T-cell (primary cell): ENCODE results near the gene BLM. TPM values are rescaled to one million over a fixed set of nuclear protein-coding genes. Genes with fewer than 3 reads are reported as not detected.
A peak's percentile ranks its signal among the peaks of the same experiment; 100 is the strongest.

Experiments
- ATAC-seq, 4 experiments: fragments of 200-7000 bp in 3 of 4; fragments of 150-1000 bp in 1 of 4; cut with Tn5 transposase; replicated peaks in 1 of 4; 1 replicate in 3 of 4; 2 replicates in 1 of 4; pipeline ENCODE4 v1.10.0; 2021; ENCODE audit warnings: moderate library complexity in 3 of 4, mild to moderate bottlenecking in 2 of 4, moderate number of reproducible peaks in 1 of 4
- CTCF ChIA-PET, 2 donors: fragments of 300-600 bp; sonication (Branson Sonifier 250); formaldehyde crosslinking; loops; one replicate each; lab custom pipeline; 2022; ENCODE audit warnings: antibody characterized with exemption in 2 of 2; lab: Charles Lee
- POLR2A ChIA-PET, 2 donors: fragments of 300-600 bp; sonication (Branson Sonifier 250); formaldehyde crosslinking; loops; one replicate each; lab custom pipeline; 2022; ENCODE audit warnings: antibody characterized with exemption in 2 of 2; lab: Charles Lee
- DNase-seq, 35 experiments: peaks; one replicate each; pipeline versions ENCODE4 v3.0.0 to v3.0.0-alpha.2; 2013 to 2023
- H3K27ac ChIP-seq: one replicate; pipeline ENCODE4 v1.5.1; 2013; ENCODE audit warnings: low read length
- H3K27me3 ChIP-seq, 2 experiments: replicated peaks in 1 of 2; 1 replicate in 1 of 2; 2 replicates in 1 of 2; pipeline versions ENCODE4 v1.6.1 to v1.7.0; 2013; ENCODE audit warnings: low read length in 1 of 2, mixed read lengths in 1 of 2; ENCODE audit not compliant: control insufficient read depth in 2 of 2, insufficient read depth in 2 of 2; ENCODE audit errors: extremely low read depth in 1 of 2
- H3K36me3 ChIP-seq, 2 donors: 1 replicate in 1 of 2; 2 replicates in 1 of 2; pipeline versions ENCODE4 v1.6.1 to v1.7.0; 2013; ENCODE audit warnings: low read length in 1 of 2; ENCODE audit not compliant: control insufficient read depth in 2 of 2, insufficient read depth in 1 of 2; ENCODE audit errors: extremely low read depth in 1 of 2
- H3K4me1 ChIP-seq, 2 experiments: 1 replicate in 1 of 2; 2 replicates in 1 of 2; pipeline versions ENCODE4 v1.6.1 to v1.7.0; 2013; ENCODE audit warnings: low read length in 2 of 2, mixed read lengths in 1 of 2; ENCODE audit not compliant: insufficient read depth in 2 of 2, control insufficient read depth in 1 of 2; ENCODE audit errors: extremely low read depth in 1 of 2
- H3K4me3 ChIP-seq, 2 donors: 1 replicate in 1 of 2; 2 replicates in 1 of 2; pipeline versions ENCODE4 v1.5.1 to v1.7.0; 2013; ENCODE audit warnings: mild to moderate bottlenecking in 2 of 2, low read length in 1 of 2, moderate library complexity in 1 of 2; ENCODE audit not compliant: control insufficient read depth in 1 of 2; ENCODE audit errors: extremely low read depth in 1 of 2
- H3K9me3 ChIP-seq: 2 replicates; pipeline ENCODE4 v1.7.0; 2013
- H3K27ac Mint-ChIP-seq, 2 donors: one replicate each; pipeline ENCODE4 v1.8.0; 2020 to 2021; ENCODE audit warnings: mild to moderate bottlenecking in 2 of 2, mixed read lengths in 2 of 2
- H3K27me3 Mint-ChIP-seq, 2 donors: one replicate each; pipeline ENCODE4 v1.8.0; 2021 to 2022; ENCODE audit warnings: mixed read lengths in 2 of 2
- H3K36me3 Mint-ChIP-seq: one replicate; pipeline ENCODE4 v1.8.0; 2021; ENCODE audit warnings: mixed read lengths
- H3K4me1 Mint-ChIP-seq, 3 donors: one replicate each; pipeline ENCODE4 v1.8.0; 2020 to 2022; ENCODE audit warnings: mixed read lengths in 3 of 3, mild to moderate bottlenecking in 1 of 3
- H3K4me3 Mint-ChIP-seq, 3 donors: one replicate each; pipeline ENCODE4 v1.8.0; 2020 to 2022; ENCODE audit warnings: mild to moderate bottlenecking in 3 of 3, mixed read lengths in 3 of 3, moderate library complexity in 3 of 3
- H3K9me3 Mint-ChIP-seq, 3 donors: one replicate each; pipeline ENCODE4 v1.8.0; 2020 to 2022; ENCODE audit warnings: mixed read lengths in 3 of 3
- WGBS: methylation state at CpG from one replicate; pipeline ENCODE4 v1.1.5; 2013; ENCODE audit warnings: missing lambda C conversion rate; ENCODE audit not compliant: insufficient coverage; 5-methylcytosine and 5-hydroxymethylcytosine counted together
- total RNA-seq, 35 experiments: library from RNA in 6 of 35; stranded (reverse) in 6 of 35; fragments of 120-200 nt in 1 of 35; gene quantifications; one replicate each; pipeline versions ENCODE4 v1.2.1 to v1.2.4 and lab custom pipeline; 2013 to 2026

Gene BLM
- total RNA-seq, 5 donors from 2014 or later (not counting 1 experiment from before 2014, with no cell fraction given), result 4.9 to 9.4 (median 6.2) TPM

- CTCF ChIA-PET, result no interaction called here
- POLR2A ChIA-PET, result no interaction called here
- peaks cover 7 to 13% (median 13%) of the 10 kb centered on the region in 3 donors for H3K4me1 Mint-ChIP-seq
Measured at GRCh38 chr15:90862487-90862886, 145.3 kb downstream of the BLM start.

GRCh38 chr15:90862964-90863778, 146.0 kb downstream of the BLM start:
- DNase-seq (no peak), ATAC-seq (no peak)
- 79% methylated on average over 3 of the region's 5 CpGs for WGBS
- Mint-ChIP-seq H3K27ac (peak overlapping the region in 1 of 2 donors; percentile 39), H3K4me1 (peaks cover 2 to 9% (median 7%) of the 10 kb centered on the region in 3 donors), H3K4me3 (no peak overlapping the region), H3K9me3 (no peaks in the 10 kb centered on the region), H3K36me3 (no peaks in the 10 kb centered on the region), H3K27me3 (no peaks in the 10 kb centered on the region)
- ChIA-PET CTCF (no interaction called here), POLR2A (no interaction called here)
- H3K27ac ChIP-seq, result no peak overlapping the region
- peaks cover 0 to 6% of the 10 kb centered on the region in 2 experiments for H3K4me1 ChIP-seq
- no peaks in the 10 kb centered on the region for H3K36me3 ChIP-seq
- no peaks in the 10 kb centered on the region for H3K9me3 ChIP-seq
- H3K4me3 ChIP-seq, result no peak overlapping the region
- H3K27me3 ChIP-seq, result no peaks in the 10 kb centered on the region

More at GRCh38 chr15:90862487-90862886, 145.3 kb downstream of the BLM start:
- Histone ChIP-seq H3K27ac (no peak overlapping the region), H3K27me3 (no peaks in the 10 kb centered on the region), H3K4me1 (peaks cover 0 to 13% of the 10 kb centered on the region in 2 experiments), H3K9me3 (no peaks in the 10 kb centered on the region), H3K4me3 (no peak overlapping the region), H3K36me3 (no peaks in the 10 kb centered on the region)
- Mint-ChIP-seq H3K4me3 (no peak overlapping the region), H3K27me3 (no peaks in the 10 kb centered on the region), H3K9me3 (no peaks in the 10 kb centered on the region), H3K27ac (no peak overlapping the region), H3K36me3 (no peaks in the 10 kb centered on the region)
- DNase-seq, result no peak
- WGBS, result no CpG with 5 or more reads among the region's 6 CpGs
- ATAC-seq, result no peak

GRCh38 chr15:90863987-90864386, 146.8 kb downstream of the BLM start:
- H3K4me1 Mint-ChIP-seq, result peaks cover 7 to 12% (median 8%) of the 10 kb centered on the region in 3 donors
- Histone ChIP-seq H3K4me3 (no peak overlapping the region), H3K4me1 (peaks cover 0 to 9% of the 10 kb centered on the region in 2 experiments), H3K27me3 (no peaks in the 10 kb centered on the region), H3K36me3 (no peaks in the 10 kb centered on the region), H3K27ac (no peak overlapping the region), H3K9me3 (no peaks in the 10 kb centered on the region)
- POLR2A ChIA-PET, result no interaction called here
- no peak for DNase-seq
- CTCF ChIA-PET, result no interaction called here
- no peak overlapping the region for H3K27ac Mint-ChIP-seq
- no peaks in the 10 kb centered on the region for H3K27me3 Mint-ChIP-seq
- 71% methylated on average over 3 of the region's 4 CpGs for WGBS
- no peak for ATAC-seq
- no peak overlapping the region for H3K4me3 Mint-ChIP-seq
- no peaks in the 10 kb centered on the region for H3K9me3 Mint-ChIP-seq
- no peaks in the 10 kb centered on the region for H3K36me3 Mint-ChIP-seq

GRCh38 chr15:90864507-90864906, 147.4 kb downstream of the BLM start:
- Mint-ChIP-seq H3K9me3 (no peaks in the 10 kb centered on the region), H3K36me3 (no peaks in the 10 kb centered on the region), H3K4me3 (no peak overlapping the region), H3K4me1 (peaks cover 10 to 13% (median 11%) of the 10 kb centered on the region in 3 donors), H3K27ac (no peak overlapping the region), H3K27me3 (no peaks in the 10 kb centered on the region)
- WGBS, result 91% methylated on average over 9 of the region's 10 CpGs
- ATAC-seq (no peak), DNase-seq (no peak)
- Histone ChIP-seq H3K4me3 (no peak overlapping the region), H3K9me3 (no peaks in the 10 kb centered on the region), H3K4me1 (peaks cover 0 to 11% of the 10 kb centered on the region in 2 experiments), H3K27me3 (no peaks in the 10 kb centered on the region), H3K27ac (no peak overlapping the region), H3K36me3 (no peaks in the 10 kb centered on the region)
- CTCF ChIA-PET, result no interaction called here
- POLR2A ChIA-PET, result interaction anchor here in 1 of 2 donors (0.7 kb wide), 1 partner anchor 292 kb away, joined by 4 read pairs; no protein-coding TSS in a partner anchor

GRCh38 chr15:90865702-90866101, 148.6 kb downstream of the BLM start:
- no peaks in the 10 kb centered on the region for H3K9me3 ChIP-seq
- peaks cover 4 to 19% of the 10 kb centered on the region in 2 experiments for H3K4me1 ChIP-seq
- no peak overlapping the region for H3K4me3 ChIP-seq
- CTCF ChIA-PET, result no interaction called here
- Mint-ChIP-seq H3K27ac (no peak overlapping the region), H3K4me3 (no peak overlapping the region), H3K4me1 (peaks cover 19 to 23% (median 23%) of the 10 kb centered on the region in 3 donors), H3K27me3 (no peaks in the 10 kb centered on the region), H3K9me3 (no peaks in the 10 kb centered on the region), H3K36me3 (no peaks in the 10 kb centered on the region)
- 100% methylated on average over 3 of the region's 4 CpGs for WGBS
- ATAC-seq (no peak), DNase-seq (no peak)
- H3K36me3 ChIP-seq, result no peaks in the 10 kb centered on the region
- no peak overlapping the region for H3K27ac ChIP-seq
- POLR2A ChIA-PET, result no interaction called here
- no peaks in the 10 kb centered on the region for H3K27me3 ChIP-seq
